GM21786 (cell line): ENCODE results near the gene ROPN1L.
"Not testable (repeated sequence)": the region's sequence is repeated elsewhere in the genome, so short reads cannot be mapped to it uniquely, and the experiment has no call there.

Experiments
- ATAC-seq: cut with Tn5 transposase; IDR thresholded peaks from one replicate; pipeline ENCODE4 v1.9.1; 2021; ENCODE audit not compliant: unreplicated experiment

The ROPN1L gene

DNA sequence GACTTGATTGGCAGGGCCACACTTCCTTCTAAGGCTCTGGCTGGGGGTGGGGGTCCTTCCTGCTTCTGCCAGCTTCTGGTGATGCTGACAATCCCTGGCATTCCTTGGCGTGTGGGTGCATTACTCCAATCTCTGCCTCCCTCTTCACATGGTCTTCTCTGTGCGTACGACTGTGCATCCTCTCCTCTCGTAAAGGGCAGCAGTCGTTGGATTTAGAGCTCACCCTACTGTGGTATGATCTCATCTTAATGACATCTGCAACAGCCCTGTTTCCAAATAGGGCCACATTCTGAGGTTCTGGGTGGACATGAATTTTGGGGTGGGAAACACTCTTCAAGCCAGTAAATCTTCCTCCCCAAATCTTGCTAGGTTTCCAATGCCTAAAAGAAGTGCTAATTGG, 36.8 kb downstream of the ROPN1L start:
- ATAC-seq, result no peak

- ATAC-seq, result no peak
Measured at GRCh38 chr5:10479154-10479721, 37.6 kb downstream of the ROPN1L start.

DNA sequence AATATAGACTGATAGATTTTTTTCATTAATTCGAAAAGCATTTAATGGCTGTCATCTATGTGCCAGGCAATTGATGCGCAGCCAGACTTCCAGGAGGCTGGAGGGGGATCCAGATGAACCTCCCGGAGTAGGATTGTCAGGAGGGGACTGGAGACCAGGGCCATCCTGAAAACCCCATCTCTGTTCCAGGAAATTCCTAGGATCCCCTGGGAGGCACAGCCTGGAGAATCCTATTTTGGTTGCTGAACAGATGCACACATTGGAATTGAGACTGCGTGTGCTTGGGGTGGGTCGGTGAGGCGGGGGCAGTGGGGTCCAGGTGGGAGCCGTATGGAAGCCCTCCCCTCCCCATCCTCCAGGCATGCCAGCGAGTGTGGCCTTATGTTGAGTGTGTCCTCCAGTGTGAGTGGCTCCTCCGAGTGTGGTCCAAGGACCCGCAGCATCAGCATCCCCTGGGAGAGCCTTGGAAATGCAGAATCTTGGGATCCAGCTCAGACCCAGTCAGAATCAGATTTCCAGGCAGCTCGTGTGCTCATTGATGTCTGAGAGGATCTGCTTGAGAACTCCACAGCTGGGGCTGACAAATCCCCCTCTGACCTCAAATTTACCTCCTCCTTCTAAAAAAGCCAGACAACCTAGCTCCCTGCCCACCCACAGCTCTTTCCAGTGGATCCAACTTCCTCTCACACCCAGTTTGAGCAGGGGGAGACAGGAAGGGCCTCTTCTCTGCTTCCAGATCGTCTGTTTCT, 38.7 kb downstream of the ROPN1L start:
- ATAC-seq, result no peak

DNA sequence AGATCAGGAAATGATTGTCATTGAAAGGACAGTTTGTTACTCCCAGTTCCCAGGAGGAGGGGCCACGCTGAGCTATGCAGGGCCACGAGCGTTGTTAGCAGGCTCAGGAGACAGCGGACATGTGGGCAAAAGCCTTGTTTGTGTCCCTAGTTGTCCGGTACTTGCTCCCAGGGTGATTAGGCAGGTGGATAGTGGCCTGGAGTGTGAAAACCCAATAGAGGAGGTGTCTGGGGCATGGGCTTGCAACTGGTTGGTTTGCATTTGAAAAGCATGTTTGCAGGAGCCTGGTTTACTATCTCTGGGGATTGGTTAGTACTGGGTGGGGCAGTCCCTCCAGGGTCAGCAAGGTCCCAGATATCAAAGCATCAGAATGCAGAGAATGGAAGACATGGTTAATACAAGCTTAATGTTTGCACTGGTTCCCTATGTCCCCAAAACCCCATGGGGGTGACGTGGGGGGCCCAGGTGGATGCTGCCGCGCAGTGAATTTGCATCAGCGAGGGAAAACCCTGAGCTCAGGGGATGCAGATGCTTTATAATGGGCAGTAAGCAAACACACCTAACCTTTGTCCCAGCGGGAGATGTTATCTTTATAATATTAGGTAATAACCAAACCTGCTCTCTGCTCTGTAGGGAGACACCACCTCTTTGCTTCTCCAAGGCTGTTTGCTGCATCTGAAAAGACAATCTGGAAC, 39.7 kb downstream of the ROPN1L start:
- ATAC-seq, result no peak

DNA sequence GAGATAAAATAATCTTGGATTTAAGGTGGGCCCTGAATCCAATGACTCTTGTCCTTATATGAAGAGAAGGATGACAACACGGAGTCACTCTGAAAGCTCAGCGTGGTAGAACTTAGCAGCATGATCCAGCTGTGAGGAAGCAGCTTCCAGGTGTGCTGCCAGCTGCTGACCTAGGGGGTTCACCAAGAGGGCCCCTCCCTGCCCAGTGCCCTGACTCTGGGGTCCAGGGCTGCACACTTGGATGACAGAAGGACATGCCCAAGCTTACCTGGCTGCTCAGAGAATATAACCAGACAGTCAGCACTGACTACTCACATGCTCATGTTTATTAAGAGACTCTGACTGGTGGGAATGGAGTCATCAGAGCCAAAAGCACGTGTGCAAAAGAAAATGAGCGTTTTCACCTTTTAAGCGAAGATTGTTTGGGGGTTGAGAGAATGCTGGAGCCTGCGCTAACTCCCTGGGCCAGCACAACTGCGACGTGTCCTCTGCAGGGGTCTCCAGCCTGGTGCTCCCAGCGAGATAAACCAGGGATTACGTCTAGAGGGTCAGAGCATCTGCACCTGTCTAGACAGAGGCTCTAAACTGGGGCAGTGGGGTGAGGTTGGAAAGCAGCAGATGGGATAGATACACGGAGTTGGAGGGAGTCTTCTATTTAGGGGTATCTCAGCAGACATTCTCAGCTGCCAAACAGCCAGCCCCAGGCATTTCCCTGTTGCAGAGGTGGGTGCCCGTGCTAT, 41.3 kb downstream of the ROPN1L start:
- no peak for ATAC-seq

- ATAC-seq, result no peak
Measured at GRCh38 chr5:10484774-10485141, 43.1 kb downstream of the ROPN1L start.

- no peak for ATAC-seq
Measured at GRCh38 chr5:10485142-10485795, 43.6 kb downstream of the ROPN1L start.

DNA sequence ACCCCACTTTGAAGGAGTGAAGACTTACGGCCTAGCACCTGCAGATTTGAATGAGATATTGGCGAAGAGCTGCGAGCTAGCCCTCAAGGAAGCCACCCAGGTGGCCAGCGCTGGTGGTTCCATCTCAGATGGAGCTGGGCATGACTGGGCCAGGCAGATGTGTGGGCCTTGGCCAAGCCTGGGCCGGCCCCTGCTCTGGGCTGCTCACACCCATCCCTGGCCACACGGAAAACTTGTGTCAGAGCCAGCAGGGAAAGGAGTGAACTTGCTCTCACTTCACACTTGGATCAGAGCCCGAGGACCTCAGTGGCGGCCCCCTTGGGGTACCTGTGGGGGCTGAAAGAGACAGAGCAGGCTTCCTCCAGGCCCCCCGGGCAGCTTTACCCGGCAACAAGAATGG, 44.2 kb downstream of the ROPN1L start:
- ATAC-seq, result no peak

DNA sequence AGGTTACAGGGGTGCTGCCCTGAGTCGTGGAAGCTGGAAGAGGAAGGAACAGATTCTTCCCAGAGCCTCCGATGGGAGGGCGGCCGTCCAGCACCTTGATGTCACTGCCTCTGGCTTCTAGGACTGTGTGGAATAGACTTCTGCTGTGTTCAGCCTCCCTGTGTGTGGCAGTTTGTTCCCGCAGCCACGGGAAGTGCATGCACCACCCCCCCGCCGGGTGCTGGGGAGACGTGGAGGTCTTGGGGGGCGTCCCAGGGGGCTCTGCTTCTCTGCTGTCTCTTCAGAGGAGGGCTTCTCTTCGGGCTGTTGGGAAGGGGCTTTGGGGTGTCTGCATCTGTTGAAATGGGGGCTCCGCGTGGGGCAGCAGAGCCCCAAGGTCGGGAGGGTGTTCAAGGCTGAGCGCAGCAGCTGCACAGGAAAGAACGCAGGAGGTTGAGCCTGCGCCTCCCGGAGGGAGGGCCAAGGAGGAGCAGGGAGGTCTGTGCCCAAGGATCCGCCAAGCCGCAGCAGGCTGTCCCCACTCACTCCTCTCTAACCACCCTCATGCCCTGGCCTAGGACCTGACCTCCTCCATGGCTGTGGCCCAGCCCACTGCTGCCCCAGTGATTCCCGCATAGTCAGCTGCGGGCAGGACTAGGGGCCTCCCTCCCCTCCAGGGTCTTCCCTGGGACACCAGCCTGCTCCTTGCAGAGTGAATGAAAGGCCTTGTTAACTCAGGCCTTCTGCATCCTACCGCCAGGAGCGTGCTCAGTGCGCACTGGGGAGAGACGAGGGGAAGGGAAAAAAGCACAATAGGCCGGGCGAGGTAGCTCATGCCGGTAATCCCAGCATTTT, 45.0 kb downstream of the ROPN1L start:
- ATAC-seq, result no peak

GRCh38 chr5:10488144-10488543, 46.5 kb downstream of the ROPN1L start:
- ATAC-seq, result no peak

- peak; percentile 95 for ATAC-seq
Measured at GRCh38 chr5:10489810-10490426, 48.2 kb downstream of the ROPN1L start.

GRCh38 chr5:10490927-10491672, 49.4 kb downstream of the ROPN1L start:
- no peak for ATAC-seq

DNA sequence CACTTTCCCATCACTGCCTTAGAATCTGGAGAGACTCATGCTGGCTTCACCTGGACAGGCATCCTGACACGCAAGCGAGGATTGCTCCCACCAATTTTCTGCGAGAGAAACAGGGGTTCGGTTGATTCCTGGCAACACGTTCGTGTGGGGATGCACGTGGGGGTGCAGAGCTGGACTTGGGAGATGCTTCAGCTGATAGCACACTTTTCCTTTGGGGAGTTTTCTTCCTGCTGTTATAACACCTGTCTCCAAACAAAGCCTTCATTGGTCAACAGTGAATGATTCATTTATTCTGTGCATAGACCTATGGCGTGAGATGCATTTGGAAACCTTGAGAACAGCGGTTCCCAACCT, 50.0 kb downstream of the ROPN1L start:
- ATAC-seq, result no peak

- no peak for ATAC-seq
Measured at GRCh38 chr5:10493884-10494283, 52.2 kb downstream of the ROPN1L start.

DNA sequence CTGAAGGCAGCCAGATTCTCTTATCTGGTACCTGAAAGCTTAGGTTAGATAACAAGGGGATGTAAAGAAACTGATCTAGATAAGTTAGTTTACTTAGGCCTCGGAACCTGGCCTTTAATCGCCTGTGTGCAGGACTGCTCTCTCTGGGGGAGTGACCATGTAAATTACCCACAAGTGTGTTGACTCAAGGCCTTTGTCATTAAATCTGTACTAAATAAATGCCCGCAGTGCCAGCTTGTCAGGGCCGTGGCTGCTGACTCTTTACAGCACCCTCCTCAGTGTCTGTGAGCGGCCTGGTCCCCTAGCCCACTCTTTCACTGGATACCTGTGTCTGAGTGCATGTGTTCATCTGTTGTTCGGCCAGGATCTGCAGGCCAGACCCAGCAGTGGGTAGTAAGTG, 52.8 kb downstream of the ROPN1L start:
- not testable (repeated sequence) for ATAC-seq

GRCh38 chr5:10497554-10497953, 55.9 kb downstream of the ROPN1L start:
- ATAC-seq, result no peak

GRCh38 chr5:10498350-10498749, 56.7 kb downstream of the ROPN1L start:
- ATAC-seq, result no peak

GRCh38 chr5:10499066-10499465, 57.4 kb downstream of the ROPN1L start:
- no peak for ATAC-seq

GRCh38 chr5:10499776-10500175, 58.1 kb downstream of the ROPN1L start:
- no peak for ATAC-seq
